ENCODE measurements around the gene CAND1.

Gene CAND1

GRCh38 chr12:67344979-67345710, 76.0 kb downstream of the CAND1 start:
- no peak for DNase-seq (ENCODE audit: low spot score)

DNA sequence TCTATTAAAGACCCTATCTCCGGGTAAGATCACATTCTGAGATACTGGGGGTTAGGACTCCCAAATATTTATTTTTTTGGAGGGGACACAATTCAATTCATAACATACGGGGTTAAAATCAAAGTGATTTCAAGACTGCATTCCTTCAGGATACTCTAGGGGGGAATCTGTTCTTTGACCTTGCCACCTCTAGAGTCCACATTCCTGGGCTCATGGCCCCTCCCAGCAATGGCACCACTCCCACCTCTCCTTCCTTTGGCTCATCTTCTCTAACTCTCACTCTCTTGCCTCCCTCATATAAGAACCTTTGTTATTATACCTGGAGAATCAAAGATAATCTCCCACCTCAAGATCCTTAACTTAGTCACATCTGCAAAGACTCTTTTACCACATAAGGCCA, 79.5 kb downstream of the CAND1 start:
- no peak for DNase-seq (ENCODE audit: low spot score)

DNA sequence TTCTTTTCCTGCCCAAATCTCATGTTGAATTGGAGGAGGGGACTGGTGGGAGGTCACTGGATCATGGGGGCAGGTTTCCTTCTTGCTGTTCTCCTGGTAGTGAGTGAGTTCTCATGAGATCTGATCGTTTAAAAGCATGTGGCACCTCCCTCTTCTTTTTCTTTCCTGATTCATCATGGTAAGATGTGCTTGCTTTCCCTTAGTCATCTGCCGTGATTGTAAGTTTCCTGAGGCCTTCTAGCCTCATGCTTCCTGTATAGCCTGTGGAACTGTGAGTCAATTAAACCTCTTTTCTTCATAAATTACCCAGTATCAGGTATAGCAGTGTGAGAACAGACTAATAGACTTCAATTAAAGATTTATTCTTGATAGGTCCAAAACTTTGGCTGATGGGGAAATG, 83.5 kb downstream of the CAND1 start:
- no peak for DNase-seq (ENCODE audit: low spot score)

DNA sequence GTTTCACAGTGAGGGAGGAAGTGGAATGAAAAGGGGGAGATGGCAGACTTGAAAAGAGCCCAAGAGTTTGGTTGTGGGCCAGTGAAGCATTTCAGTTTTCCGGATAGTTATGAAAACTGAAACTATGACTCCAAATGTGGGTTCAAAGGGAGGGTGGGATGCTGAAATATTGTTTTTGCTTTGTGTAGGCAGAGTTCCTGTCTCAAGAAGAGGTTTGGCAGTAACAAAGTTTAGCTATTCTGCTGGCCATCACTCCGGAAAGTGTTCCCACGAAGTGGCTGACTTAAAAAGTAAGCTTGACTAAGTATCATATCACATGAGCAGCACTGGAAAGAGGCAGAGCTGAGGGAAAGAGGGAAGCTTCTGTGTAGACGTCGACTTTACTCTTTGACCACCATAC, 85.2 kb downstream of the CAND1 start:
- DNase-seq (ENCODE audit: low spot score), result no peak

- DNase-seq (ENCODE audit: low spot score), result no peak
These were observed 85.8 kb downstream of the CAND1 start for GRCh38 chr12:67354966-67355365.

DNA sequence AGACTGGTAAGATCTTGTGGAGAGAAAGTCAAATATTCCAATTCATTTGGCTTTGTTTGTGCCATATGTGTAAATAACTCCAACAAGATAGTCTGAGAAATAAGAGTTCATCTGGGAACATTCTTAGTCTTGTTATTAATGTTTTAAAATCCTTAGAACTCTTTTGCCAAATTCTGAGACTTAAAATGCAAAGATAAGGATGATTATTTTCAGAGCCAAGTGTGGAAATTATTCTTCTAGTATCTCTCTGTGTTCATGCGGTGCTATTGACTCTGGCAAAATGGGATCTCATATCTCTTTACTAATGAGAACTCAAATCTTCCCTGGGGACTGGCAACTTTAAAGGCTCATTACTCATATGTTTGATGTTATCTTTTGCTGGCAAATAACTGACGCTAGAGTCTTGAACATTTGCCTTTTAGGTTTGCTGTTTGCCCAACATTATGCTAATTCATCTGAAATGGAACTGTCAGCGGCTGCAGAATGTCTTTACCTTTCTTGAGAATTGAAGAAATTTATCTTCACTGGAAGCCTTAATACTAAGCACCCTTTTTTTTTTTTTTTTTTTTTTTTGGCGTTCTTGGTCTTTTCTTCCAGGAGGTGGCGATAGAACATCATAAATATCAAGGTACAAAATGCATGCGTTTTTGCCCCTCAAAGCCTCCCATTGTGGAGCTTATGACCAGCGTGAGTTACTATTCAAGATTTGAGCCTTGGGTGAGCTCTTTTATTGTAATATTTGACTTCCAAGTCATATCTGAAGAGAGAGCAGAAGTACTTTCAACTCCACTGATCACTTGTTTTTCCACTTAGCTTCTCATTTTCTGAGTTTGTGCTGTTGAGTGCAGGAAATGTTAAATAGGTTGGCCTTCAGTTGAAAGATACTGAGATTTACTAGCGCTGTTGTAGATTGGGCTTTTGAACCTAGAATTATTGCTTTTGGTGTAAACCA, 86.5 kb downstream of the CAND1 start:
- no peak for DNase-seq (ENCODE audit: low spot score)

GRCh38 chr12:67356380-67356774, 87.2 kb downstream of the CAND1 start:
- DNase-seq (ENCODE audit: low spot score), result no peak

DNA sequence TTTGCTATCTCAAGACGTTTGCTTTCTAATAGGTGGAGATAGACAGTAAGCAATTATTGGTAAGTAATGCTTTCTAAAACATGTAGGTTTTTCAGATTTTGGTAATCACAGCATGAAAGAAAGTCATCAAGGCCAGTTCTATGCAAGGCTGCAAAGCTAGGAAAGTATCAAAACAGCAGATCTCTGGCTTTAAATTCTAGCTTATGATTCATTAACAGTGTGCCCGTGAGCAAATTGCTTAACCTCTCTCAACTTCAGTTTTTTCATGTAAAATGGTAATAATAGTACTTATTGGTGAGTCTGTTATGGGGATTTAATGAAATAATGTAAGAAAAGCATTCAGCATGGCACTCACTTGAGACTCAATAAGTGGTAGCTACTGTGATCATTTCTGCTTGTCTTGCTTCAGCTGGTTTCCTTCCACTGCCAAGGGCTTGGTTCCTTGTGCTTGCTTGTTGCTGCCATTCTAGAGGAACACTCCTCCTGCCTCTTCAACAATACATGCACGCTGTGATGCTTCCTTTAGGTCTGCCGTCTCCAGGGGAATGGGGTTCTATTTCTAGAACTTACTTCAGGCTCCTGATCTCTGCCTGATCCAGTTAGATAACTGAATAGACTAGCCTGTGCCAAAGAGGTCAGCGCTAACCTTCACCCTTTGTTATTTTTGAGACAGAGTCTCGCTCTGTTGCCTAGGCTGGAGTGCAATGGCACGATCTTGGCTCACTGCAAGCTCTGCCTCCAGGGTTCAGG, 88.4 kb downstream of the CAND1 start:
- DNase-seq (ENCODE audit: low spot score), result no peak

GRCh38 chr12:67358781-67359338, 89.7 kb downstream of the CAND1 start:
- DNase-seq (ENCODE audit: low spot score), result peak; percentile 55

DNA sequence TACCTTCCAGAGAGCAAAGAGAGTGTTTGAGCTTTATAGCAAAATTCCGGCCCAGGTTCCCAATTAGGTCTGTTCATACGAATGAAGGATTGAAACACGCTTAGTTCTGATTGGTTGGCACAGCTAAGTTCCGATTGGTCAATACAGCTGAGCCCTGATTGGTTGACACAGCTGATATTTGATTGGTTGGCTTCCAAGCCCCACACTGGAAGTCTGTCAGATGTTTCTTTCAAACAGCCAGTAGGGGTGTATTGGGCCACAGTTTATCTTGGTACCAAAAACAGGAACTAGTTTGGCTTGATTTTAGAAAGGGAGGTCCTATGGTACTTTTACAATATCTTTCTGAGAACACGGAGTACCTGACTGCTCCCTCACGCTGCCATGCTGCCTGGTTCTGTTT, 93.4 kb downstream of the CAND1 start:
- no peak for DNase-seq (ENCODE audit: low spot score)

- DNase-seq (ENCODE audit: low spot score), result no peak
These were observed 95.1 kb downstream of the CAND1 start for GRCh38 chr12:67364228-67364627.

DNA sequence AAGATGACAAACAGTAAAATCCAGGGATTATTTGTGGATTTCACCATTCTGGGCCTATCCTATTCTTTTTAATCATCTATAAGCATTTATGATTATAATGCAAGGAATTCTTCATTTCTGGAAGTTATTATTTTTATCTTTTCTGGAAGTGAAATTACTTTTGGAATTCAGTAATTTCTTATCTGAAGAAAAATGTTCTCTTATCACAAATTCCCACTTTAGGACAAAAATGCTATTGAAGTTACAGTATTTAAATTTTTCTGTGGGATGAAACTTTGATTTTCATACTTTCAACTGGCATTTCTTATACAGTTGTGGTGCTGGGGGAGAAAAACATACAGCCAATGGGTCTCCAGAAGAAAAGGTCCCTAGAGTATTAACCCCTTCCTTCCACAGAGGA, 96.0 kb downstream of the CAND1 start:
- DNase-seq (ENCODE audit: low spot score), result no peak

GRCh38 chr12:67367843-67368242, 98.7 kb downstream of the CAND1 start:
- no peak for DNase-seq (ENCODE audit: low spot score)

Measured in hepatic stellate cell (primary cell).